ENCODE results near the gene NAPG.
A peak's percentile ranks its signal among the peaks of the same experiment; 100 is the strongest.

DNA sequence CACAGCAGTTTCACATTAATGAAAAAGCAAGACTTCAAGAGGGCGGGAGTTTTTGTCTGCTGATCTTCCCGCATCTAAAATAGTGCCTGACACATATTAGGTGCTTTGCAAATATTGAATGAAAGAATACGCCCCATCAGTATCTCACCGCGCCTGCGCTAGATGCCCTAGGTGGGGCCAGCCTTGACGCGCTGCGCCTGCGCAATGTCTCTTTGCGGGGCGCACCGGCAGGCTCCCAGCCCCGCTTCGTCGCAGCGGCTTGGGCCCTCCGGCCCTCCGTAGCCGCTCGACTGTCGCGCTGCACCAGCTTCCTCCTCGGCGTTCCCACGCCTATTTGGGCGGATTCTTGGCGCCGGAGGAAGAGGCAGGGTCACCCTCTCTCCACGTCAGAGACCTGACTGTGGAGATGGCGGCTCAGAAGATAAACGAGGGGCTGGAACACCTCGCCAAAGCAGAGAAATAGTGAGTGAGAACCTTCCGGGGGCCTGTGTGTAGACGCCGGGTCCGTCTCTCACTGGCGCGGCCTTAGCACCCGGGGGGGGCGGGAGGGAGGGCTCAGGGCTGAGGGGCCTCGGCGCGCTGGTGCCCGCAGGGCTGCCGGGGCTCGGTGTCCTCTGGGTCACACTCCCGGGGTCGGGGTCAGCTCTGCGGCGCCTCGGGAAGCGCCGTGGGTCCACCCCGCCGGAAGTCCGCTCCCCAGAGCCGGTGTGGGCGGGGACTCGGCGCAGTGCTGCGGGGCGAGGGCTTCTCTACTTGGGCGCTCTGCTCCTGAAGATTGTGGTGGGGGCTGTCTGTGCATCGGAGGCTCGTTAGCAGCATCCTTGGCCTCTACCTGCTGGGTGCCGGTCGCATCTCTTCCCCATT, at the start of gene NAPG:
- TF ChIP-seq, protein P1, sequence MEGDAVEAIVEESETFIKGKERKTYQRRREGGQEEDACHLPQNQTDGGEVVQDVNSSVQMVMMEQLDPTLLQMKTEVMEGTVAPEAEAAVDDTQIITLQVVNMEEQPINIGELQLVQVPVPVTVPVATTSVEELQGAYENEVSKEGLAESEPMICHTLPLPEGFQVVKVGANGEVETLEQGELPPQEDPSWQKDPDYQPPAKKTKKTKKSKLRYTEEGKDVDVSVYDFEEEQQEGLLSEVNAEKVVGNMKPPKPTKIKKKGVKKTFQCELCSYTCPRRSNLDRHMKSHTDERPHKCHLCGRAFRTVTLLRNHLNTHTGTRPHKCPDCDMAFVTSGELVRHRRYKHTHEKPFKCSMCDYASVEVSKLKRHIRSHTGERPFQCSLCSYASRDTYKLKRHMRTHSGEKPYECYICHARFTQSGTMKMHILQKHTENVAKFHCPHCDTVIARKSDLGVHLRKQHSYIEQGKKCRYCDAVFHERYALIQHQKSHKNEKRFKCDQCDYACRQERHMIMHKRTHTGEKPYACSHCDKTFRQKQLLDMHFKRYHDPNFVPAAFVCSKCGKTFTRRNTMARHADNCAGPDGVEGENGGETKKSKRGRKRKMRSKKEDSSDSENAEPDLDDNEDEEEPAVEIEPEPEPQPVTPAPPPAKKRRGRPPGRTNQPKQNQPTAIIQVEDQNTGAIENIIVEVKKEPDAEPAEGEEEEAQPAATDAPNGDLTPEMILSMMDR (IDR thresholded peaks at IDR 0.05; ENCODE audit: insufficient read depth, low read length), result no peak
- peak; percentile 71 for TF ChIP-seq POLR2AphosphoS5 (IDR thresholded peaks at IDR 0.05; ENCODE audit: low read depth)
- TF ChIP-seq, protein P2, sequence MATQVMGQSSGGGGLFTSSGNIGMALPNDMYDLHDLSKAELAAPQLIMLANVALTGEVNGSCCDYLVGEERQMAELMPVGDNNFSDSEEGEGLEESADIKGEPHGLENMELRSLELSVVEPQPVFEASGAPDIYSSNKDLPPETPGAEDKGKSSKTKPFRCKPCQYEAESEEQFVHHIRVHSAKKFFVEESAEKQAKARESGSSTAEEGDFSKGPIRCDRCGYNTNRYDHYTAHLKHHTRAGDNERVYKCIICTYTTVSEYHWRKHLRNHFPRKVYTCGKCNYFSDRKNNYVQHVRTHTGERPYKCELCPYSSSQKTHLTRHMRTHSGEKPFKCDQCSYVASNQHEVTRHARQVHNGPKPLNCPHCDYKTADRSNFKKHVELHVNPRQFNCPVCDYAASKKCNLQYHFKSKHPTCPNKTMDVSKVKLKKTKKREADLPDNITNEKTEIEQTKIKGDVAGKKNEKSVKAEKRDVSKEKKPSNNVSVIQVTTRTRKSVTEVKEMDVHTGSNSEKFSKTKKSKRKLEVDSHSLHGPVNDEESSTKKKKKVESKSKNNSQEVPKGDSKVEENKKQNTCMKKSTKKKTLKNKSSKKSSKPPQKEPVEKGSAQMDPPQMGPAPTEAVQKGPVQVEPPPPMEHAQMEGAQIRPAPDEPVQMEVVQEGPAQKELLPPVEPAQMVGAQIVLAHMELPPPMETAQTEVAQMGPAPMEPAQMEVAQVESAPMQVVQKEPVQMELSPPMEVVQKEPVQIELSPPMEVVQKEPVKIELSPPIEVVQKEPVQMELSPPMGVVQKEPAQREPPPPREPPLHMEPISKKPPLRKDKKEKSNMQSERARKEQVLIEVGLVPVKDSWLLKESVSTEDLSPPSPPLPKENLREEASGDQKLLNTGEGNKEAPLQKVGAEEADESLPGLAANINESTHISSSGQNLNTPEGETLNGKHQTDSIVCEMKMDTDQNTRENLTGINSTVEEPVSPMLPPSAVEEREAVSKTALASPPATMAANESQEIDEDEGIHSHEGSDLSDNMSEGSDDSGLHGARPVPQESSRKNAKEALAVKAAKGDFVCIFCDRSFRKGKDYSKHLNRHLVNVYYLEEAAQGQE (IDR thresholded peaks at IDR 0.05; ENCODE audit: insufficient replicate concordance, low read depth), result no peak
- 0 out of 2 replicates have a peak, but pooled peaks have one; percentile 37 for TF ChIP-seq GABPA (IDR thresholded peaks at IDR 0.05; ENCODE audit: low read depth)
- no peak; the same call in 1 of the 2 replicates for TF ChIP-seq SPI1 (IDR thresholded peaks at IDR 0.05; ENCODE audit: borderline replicate concordance, low read depth)
